22Rv1 (cell line): Measurements from ENCODE around the gene PLGRKT.

Experiments
- H3K27ac ChIP-seq: fragments of 450-650 bp; 2 replicates; pipeline ENCODE4 v1.5.1; 2017
- ZFX ChIP-seq: fragments of 450-650 bp; IDR thresholded peaks from 2 replicates; pipeline ENCODE4 v1.6.1; 2017; ENCODE audit warnings: antibody characterized with exemption, borderline replicate concordance
- TF ChIP-seq, protein P1 (sequence below): fragments of 450-650 bp; IDR thresholded peaks from 2 replicates; pipeline ENCODE4 v1.5.1; 2017; ENCODE audit warnings: mild to moderate bottlenecking

Gene PLGRKT, protein sequence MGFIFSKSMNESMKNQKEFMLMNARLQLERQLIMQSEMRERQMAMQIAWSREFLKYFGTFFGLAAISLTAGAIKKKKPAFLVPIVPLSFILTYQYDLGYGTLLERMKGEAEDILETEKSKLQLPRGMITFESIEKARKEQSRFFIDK

DNA sequence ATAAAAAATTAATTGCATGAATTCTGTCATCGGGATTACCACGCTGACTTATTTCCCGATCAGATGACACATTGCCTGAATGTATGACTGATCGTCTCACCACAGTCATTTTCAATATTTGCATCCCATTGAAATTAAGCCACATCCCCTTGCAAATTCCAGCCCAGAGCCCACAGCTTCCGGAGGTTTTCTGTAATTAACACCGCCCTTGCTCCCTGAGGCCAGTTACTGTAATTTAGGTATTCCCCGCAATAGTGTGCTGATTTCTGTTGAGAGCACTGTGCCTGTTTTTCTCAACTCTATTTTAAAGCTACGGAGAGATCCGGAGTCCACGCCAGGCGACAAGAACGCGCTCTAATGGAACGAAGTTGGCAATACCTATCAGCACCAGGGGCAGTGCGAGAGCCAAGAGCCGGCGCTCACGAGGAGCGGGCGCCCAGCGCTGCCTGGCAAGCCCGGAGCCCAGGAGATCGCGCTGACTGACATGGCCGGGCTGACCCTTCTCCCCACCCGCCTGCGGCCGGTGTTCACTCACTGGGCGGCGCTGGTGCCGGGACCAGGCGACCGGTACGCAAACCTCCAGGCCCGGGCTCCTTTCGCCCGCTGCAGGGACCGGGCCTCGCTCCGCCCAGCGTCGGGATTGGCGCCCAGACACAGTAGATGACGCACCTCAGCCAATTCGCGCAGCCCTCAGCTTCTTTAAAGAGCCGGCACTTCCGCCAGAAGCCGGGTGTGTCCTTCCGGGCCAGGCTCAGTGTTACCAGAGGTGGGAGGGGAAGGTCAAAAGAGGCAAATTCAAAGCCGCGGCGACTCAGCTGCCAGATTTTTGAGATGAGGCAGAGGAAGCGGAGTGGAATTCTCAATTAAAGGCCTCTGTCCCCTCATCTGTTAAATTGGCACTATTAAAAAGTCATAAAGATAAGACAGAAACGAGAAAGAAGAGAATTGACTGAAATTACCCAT is at the start of gene PLGRKT:
Gene PLGRKT, minus strand, starts transcription at position 672 of the 963 bp plus-strand sequence. CDS start 5,948 bp downstream, outside the sequence.
- TF ChIP-seq, protein P1, sequence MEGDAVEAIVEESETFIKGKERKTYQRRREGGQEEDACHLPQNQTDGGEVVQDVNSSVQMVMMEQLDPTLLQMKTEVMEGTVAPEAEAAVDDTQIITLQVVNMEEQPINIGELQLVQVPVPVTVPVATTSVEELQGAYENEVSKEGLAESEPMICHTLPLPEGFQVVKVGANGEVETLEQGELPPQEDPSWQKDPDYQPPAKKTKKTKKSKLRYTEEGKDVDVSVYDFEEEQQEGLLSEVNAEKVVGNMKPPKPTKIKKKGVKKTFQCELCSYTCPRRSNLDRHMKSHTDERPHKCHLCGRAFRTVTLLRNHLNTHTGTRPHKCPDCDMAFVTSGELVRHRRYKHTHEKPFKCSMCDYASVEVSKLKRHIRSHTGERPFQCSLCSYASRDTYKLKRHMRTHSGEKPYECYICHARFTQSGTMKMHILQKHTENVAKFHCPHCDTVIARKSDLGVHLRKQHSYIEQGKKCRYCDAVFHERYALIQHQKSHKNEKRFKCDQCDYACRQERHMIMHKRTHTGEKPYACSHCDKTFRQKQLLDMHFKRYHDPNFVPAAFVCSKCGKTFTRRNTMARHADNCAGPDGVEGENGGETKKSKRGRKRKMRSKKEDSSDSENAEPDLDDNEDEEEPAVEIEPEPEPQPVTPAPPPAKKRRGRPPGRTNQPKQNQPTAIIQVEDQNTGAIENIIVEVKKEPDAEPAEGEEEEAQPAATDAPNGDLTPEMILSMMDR, result peak; percentile 46
- TF ChIP-seq ZFX, result no peak
- peak within 1 kb of the TSS; percentile 90 for H3K27ac ChIP-seq

DNA sequence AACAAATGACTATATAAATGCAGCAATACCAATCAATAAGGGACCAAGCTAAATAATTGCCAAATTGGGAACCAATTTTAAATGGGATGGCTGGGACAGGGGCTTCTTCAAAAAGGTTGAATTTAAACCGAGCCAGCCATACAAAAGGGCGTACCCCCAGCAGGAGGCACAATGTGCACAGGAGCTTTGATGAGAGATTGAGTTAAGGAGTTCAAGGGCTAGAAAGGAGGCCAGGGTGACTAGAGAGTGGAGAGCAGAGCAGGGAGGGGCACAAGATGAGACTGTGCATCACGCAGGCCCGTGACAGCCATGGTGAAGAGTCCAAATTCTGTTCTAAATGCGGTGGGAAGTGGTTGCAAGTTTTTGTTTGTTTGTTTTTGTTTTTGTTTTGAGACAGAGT is 49.3 kb upstream of the PLGRKT start:
- no peak for TF ChIP-seq ZFX
- TF ChIP-seq, protein P1, result no peak
- H3K27ac ChIP-seq, result no peak overlapping the region

DNA sequence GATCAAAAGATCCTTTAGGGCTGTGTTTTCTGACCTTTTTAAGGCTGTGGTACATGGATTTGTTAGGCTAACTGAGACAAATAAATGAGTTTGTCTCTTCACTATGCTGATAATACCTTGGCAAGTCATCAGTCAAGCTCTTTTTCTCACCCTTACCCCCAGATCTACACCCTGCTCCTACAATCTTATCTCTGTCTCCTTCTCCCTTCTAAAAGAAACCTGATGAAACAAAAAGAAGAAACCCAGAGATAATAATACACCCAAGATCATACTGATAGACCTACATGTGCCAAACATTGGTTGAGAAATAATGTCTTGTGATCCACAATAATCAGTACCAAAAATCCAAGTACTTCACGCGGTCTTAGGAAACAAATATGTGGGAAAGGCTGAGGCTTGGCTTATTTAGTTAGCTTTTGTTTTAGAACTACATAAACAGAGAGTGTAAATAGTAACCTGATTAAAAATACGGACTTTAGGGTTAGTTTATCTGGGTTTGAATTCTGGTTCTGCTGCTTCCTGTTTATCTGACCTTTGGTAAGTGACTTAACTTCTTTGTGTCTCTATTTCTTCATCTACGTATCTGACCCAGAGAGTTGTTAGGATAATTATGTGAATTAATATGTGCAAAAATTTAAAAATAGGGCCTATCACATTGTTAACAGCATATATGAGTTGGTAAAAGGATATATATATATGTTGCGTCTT is 47.8 kb upstream of the PLGRKT start:
- no peak overlapping the region for H3K27ac ChIP-seq
- no peak for TF ChIP-seq ZFX
- TF ChIP-seq, protein P1, result no peak

DNA sequence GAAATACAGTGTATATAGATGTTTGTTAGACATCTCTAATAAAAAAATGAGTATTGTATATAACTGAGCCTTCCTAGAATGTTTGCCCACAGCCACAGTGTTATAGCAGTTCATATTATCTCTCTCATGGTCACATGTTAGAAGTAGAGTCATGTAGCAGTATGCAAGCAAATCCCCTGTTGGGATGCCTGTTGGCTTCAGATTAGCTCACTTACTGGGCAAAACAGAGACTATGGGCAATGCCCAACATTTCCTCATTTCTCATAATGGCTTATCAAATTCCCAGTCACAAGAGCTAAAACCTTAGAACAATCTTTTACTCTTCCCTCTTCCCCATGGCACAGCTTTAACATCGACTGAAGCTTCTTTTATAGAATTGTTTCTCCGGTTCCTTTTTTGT is 45.6 kb upstream of the PLGRKT start:
- no peak overlapping the region for H3K27ac ChIP-seq
- no peak for TF ChIP-seq ZFX
- TF ChIP-seq, protein P1, result no peak

DNA sequence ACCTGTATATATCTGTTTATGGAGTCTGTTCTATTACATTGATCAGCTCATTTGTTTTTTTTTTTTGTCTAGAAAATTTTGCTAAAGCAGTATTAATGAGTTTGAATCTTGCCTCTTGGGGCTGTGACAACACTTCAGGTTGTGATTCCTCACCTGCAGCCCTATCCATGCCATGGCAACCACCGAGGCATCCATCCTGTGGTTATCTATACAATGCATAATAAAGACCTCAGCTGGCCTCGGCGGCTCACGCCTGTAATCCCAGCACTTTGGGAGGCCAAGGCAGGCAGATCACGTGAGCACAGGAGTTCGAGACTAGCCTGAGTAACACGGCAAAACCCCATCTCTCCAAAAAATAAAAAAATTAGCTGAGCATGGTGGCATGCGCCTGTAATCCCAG is 44.5 kb upstream of the PLGRKT start:
- TF ChIP-seq, protein P1, result no peak
- TF ChIP-seq ZFX, result no peak
- H3K27ac ChIP-seq, result no peak overlapping the region

DNA sequence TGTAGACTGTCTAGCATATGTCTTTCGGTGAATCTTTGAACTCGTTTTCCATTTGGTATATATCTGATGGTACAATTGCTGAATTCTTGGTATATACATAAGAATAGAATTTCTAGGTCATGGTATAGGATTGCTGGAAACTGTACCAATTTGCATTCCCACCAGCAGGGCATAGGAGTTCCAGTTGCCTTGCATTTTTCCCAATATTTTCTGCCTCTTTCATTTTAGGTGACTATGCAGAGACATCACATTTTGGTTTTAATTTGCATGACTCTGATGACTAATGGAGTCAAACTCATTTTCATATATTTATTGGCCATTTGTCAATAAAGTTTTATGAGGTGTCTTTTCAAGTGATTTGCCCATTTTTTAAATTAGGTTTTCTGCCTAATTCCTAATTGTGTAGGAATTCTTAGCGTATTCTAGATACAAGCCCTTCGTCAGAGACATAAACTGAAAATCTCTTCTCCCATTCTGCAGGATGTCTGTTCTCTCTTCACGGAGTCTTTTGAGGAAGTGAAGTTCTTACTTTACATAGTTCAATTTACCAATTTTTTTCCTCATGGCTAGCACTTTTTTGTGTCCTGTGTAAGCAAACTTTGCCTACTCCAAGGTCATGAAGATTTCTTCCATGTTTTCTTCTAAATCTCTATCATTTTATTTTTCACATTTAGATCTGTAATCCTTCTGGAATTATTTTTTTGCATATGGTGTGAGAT is 43.8 kb upstream of the PLGRKT start:
- no peak overlapping the region for H3K27ac ChIP-seq
- TF ChIP-seq, protein P1, result no peak
- no peak for TF ChIP-seq ZFX
